HG03039 (cell line): ENCODE measurements around the gene SLC5A3.
A peak's percentile ranks its signal among the peaks of the same experiment; 100 is the strongest.

Source experiments
- ATAC-seq: cut with Tn5 transposase; IDR thresholded peaks from one replicate; pipeline ENCODE4 v1.9.1; 2021; ENCODE audit warnings: mild to moderate bottlenecking, moderate library complexity; ENCODE audit not compliant: unreplicated experiment

The SLC5A3 gene

DNA sequence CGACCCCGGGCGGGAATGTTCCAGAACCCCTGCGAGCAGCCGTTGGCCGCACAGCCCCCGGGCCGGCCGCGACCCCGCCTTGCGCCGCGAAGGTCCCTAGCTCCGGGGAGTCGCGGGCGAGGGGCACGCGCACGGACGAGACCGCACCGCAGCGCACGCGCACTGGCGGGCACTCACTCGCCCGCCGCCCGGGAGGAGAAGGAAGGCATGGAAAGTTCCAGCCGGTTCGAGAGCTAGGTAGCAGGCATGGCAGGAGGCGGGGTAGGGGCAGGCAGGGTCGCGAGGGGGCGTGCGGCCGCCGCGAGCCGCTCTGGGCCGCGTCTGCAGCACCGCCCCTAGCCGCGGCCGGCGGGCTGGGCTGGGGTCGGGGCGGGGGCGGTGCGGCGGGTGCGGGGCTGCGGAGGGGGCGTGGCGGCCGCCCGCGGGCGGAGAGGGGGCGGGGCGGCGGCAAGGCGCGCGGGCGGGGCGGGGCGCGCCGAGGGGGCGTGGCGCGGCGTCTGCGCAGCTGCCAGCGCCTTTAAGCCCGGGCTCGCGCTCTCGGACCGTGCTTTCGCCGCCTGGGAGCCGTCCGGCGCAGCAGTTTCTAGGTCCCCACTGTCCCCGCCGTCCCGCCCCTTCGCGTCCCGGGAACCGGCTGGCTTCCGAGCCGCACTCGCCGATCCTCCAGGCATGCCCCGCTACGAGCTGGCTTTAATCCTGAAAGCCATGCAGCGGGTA lies at the start of gene SLC5A3, which contains the start of gene MRPS6:
TSS of gene SLC5A3 (plus strand) at position 547 of the 717 bp plus-strand sequence. CDS start 21,621 bp downstream, outside the sequence.
TSS of gene MRPS6 (plus strand) at position 547 of the 717 bp plus-strand sequence. CDS start at position 670, 123 bp downstream.
- ATAC-seq = peak; percentile 70

DNA sequence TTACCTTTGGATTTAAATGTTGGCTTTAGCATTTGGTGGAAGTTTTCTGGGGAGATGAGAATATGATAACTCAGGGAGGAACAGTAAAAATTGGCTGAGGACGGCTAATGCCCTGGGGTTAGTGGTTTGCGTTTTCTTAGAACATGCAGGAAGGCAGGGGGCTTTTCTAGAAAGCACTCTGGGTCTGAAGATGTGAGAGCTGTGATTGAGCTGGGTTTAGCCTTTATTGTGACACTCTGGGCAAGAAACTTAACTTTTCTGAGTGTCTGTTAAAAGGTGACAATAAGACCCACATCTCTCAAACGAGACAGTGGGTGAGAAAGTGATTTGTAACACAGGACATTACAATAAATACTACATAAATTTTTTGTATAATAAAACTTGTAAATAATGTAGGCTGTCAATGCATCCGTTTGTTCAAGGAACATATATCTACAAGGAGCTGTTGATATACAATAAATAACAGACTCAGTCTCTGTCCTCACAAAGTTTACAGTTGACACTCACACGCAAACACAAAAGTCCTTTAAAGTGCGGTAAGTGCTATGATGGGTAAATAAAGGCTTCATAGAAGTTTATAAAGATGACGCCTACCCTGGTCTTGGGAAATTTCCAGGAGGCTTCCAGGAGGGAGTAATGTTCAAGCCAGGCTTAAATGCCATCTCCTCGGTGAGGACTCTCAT lies 49.5 kb upstream of the SLC5A3 start:
- ATAC-seq = no peak

DNA sequence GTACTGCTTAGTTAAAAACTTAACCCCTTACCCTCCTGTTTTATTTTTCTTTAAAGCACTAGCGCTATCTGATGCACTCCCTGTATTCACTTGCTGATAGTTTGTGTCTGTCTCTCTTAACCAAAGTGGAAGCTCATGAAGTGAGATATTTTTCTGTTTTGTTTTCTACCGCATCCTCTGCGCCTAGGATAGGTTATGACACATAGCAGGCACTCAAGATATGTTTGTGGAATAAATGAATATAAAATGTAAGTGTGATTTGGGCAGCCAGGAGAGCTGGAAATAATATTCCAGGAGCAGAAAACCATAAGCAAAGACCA lies 49.0 kb upstream of the SLC5A3 start:
- ATAC-seq = no peak

DNA sequence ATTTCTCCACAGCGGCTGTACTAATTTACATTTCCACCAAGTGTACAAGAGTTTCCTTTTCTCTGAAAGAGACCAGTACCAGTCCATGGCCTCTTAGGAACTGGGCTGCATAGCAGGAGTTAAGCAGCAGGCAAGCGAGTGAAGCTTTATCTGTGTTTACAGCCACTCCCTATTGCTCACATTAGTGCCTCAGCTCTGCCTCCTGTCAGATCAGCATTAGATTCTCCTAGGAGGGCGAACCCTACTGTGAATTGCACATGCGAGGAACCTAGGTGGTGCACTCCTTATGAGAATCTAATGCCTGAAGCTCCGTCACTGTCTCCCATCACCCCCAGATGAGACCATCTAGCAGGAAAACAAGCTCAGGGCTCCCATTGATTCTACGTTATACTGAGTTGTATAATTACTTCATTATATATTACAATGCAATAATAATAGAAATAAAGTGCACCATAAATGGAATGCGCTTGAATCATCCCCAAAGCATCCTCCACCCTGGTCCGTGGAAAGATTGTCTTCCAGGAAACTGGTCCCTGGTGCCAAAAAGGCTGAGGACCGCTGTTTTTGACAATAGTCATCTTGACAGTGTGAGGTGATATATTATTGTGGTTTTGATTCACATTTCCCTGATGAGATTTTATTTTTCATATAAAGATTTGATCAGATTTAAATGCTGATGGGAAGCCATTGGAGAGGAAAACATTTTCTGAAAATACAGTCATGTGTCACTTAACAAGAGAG lies 45.5 kb upstream of the SLC5A3 start:
- no peak for ATAC-seq

DNA sequence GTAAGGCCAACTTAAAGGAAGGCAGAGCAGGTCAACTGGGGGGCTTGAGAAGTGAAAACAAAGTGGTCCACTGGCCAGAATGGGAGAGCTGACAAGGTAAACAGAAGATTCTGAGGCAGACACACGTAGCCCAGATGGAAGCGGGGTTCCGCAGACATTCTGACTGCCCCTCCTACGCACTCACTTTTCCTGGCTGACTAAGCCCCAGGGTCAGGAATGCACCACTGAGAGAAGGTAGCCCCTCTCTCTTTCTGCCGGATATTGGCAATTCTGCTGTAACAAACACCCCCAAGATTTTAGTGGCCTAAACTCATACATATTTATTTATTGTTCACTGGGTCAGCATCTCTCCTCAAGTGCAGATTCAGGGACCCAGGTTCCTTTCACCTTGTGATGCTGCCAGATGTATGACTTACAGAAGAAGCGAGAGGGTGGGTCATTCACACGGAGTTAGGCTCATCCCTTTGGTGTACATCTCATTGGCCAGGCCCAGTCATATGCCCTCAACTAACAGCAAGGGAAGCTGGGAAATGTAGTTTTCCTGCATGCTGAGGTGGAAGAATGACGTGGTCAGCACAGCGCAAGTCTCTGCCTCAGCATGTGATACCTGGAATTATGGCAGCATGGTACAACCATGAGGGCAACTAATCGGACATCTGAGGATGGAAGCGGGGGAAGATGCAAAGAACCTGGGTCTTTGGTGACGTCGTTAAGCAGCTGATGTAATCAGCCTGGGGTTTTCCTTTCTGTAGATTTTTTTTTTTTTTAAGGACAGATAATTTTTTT lies 43.4 kb upstream of the SLC5A3 start:
- peak; percentile 81 for ATAC-seq

DNA sequence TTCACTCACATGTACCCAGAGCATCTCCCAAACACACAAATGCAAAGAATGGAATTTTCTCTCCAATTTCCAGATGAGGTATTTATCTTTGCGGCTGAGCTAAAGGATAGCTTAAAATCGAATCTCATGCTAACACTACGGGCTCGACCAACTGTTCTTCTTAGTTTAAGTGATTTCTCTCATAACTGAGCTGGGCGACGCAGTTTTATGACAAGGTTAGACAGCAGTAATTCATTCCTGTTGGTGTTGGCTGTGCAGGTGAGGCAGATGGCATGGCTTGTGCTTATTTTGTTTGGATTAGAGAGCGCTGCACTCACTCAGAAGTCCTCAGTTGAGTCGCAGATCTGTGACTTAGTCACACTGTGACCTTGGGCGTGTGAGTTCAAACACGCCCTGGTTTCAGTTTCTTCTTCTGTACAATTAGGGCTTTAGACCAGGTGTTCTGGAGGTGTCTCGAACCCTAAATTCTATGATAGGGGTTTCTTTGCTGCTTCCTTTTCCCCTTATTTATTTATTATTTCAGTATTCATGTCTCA lies 41.5 kb upstream of the SLC5A3 start:
- ATAC-seq = no peak

DNA sequence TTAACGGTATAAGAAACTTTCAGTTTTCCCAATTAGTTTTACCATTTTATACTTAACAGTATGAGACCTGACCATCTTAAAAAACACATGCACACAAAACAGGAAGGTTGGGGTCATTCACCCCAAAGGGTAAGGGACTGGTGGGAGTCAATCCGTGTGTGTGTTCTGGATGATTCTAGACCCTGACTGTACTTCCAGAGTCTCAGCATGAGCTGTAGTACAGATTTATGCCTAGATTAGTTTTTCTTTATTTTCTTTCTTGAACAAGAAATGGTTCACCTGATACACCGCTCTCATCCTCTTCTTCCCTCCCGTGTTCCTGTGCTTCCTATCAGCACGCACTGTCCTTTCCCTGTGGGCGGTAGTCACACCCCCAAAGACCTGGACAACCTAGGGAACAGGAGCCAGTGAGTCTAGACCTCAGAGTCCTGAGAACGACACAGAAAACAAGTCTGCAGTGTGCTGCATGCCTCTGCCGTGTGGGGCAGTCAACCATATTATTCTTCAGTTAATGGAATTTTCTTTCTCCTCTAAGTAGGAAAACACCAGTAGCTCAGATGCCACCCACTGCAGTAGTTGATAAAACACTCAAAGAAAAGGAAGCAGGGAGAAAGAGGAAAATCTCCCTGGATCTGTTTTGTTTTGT lies 38.9 kb upstream of the SLC5A3 start:
- ATAC-seq = no peak

DNA sequence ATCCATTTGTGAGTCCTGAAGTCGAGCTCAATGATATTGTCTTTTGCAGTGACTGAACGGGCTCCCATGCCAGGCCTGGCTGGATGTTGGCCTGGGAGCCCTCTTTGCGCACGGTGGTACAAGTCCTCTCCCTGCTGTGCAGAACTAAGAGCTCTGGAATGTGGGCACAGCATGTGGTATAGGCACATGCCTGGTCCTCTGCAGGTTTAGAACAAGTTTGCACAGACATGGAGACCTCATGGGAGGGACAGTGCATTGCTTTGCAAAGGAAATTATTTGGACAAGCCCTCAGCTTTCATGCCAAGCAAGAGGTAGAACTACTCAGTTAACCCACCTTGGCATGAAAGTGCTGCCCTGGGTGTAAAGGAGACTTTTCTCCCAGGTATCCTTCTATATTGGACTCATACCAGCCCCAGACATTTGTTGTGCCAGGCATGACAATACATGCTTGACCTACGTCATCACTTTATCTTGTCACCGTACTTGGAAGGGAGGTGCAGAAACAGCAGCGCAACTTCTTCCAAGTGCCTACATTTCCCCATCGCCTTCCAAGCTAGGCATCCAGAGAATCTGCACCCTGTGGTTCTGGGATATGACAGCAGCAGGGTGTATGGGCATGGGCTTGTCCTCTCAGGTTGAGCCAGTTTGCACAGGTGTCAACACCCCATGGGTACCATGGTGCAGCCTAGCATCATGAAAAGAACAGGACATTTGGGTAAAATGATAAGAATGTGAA lies 37.6 kb upstream of the SLC5A3 start:
- no peak for ATAC-seq

DNA sequence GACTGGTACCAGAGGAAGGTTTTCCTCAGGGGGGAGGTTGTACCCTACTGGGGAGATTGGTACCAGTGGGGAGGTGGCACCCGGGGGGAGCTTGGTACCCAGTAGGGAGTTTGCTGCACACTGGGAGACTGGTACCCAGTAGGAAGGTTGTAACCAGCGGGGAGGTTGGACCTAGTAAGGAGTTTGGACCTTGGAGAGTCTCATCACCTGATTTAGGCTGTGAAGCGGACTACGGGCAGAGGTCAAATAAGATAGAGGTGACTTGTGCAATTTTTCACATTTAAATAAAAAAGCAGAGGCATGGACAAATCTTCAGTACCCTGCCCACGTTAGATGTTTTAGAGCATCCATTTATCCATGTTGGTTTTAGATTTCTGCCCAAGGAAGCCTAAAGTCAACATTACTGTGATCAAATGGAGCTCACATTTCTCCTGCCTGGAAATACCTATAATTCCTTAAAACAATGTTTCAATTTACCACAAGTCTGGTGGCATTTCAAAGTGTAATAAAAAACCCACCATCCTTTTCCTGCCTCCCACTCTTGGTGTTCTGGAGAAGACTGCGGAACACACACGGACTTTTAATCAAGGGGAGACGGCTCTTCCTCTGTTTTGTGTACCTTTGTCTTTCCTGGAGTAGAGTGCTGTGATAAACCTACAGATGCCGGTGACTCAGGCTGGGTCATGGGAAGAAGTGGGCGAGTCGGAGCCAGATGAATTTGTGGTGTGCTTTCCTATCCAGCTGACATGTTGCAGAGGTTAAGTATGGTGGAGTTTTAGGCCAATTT lies 36.2 kb upstream of the SLC5A3 start:
- ATAC-seq = no peak

DNA sequence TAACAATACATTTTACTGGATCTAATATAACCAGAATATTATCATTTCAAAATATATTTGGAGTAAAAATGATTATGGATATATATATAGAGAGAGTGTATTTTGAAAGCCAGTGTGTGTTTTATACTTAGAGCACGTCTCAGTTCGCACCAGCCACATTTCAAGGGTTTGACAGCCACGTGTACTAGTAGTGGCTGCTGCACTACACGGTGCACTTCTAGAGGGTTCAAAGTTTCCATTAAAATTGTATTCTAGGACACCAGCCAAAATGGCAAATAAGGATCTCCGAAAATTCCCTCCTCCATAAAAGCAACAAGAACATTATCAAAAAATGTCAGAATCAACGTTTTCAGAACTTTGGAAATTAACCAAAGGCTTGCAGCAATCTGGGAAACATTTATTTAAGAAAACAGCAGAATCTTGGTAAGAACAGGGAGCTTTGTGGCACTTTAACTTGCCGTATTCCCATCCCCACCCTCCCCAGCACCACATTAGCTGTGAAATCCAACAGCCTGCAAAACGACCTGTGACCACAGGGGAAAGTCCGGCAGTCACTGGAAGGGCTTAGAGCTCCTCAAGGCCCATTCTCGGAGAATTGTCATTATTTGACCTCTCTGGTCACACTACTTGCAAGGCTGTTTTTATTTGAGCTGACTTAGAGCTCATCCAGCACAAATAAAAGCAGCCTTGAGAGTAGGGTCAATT lies 33.5 kb upstream of the SLC5A3 start:
- ATAC-seq = no peak

DNA sequence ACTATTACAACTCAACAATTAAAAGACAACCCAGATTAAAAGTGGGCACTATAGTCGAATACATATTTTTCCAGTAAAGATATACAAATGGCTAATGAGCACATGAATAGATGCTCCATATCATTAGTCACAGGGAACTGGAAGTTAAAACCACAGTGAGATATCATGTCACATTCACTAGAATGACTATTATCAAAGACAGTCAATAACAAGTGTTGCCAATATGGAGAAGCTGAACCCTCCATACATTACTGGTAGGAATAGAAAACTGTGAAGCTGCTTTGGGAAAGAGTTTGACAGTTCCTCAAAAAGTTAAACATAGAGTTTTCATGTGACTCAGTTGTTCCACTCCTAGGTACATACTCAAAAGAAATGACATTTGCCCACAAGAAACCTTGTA lies 30.6 kb upstream of the SLC5A3 start:
- no peak for ATAC-seq

DNA sequence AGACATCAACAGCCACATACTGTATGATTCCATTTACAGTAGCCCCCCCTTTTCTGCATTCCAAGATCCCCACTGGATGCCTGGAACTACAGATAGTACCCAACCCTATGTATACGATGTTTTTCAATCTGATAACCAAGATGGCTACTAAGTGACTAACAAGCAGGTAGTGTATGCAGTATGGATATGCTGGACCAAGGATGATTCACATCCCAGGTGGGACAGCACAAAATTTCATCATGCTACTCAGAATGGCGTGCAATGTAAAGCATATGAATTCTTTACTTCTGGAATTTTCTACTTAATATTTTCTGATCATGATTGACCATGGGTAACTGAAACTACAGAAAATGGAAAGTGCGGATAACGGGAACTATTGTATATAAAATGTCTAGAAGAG lies 30.0 kb upstream of the SLC5A3 start:
- no peak for ATAC-seq

DNA sequence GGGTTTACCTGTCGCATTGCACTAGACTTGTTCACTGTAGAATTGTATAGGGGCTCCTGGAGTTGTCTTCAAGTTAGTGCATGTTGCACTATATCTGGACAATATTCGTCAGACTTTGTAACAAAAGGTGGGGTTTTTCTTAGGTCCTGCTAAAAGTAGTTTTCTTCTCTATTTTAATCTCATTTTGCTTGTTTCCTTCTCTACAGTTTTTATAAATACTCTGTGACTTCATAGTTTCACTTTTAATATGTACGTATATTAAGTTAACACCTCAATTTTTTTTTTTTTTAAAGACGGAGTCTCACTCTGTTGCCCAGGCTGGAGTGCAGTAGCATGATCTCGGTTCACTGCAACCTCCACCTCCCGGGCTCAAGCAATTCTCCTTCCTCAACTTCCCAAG lies 26.5 kb upstream of the SLC5A3 start:
- no peak for ATAC-seq

DNA sequence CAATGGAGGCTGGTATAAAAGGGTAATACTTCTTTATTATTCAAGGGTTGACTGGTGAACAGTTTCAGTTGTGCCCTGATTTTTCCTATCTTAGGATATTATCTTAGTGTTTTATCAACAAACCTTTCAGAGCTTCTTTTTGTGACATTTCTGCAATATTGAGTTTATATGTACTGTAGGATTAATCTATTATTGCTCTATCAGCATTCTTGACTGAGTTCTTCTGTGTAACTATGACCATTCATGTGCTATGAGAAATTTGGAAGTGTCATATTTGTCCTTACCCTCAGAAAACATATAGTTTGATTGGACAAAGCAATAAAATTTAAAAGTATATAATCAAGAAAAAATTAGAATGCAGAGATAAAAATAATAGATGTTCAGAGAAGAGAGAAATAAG lies 25.5 kb upstream of the SLC5A3 start:
- no peak for ATAC-seq

DNA sequence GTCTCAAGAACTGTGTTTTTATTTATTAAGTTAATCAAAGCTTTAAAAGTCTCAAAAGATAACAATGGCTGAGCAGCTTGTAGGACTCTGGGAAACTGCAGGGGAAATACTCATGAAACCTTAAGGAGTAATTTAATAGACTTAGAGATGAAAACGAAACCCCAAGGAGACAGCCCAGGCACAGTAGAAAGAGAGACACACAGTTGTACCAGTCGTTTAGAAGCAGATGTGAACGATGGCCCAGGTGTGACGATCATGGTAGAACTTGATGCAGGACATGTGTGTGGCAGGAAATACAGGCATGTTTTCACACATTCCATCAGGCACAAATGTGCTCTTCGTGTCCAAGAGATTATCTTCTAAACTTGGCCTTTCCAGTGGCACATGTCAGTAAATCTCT lies 21.2 kb upstream of the SLC5A3 start:
- no peak for ATAC-seq

DNA sequence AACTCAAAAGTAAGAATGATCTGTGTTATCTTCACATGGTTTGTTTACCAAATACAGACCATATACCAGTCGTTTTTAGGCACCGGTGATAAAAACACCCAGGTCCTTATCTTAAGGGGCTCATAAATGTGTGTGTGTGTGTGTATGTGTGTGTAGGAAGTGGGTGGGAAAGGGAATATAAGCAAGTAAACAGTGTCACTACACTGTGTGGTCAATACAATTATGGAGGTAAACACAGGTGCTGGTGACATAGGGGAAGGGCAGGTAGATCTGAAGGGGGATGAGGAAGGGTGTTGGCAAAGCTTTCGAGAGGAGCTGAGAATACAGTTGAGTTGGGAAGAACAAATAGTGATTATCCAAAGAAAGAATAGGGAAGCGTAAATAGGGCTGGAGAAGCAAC lies 19.1 kb upstream of the SLC5A3 start:
- no peak for ATAC-seq

DNA sequence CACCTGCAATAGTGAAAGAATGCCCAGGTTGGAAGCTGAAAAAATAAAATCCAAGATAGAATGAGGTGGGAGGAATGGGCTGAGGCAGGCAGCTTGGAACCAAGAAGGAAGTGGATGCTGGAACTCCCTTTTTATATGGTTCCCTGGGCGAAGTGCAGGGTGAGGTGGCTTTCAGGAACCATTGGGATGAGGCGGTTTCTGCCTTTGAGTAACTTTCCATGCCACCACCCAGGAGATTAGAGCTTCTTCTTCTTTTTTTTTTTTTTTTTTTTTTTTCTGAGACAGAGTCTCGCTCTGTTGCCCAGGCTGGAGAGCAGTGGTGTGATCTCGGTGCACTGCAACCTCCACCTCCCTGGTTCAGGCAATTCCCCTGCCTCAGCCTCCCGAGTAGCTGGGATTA lies 17.8 kb upstream of the SLC5A3 start:
- no peak for ATAC-seq

DNA sequence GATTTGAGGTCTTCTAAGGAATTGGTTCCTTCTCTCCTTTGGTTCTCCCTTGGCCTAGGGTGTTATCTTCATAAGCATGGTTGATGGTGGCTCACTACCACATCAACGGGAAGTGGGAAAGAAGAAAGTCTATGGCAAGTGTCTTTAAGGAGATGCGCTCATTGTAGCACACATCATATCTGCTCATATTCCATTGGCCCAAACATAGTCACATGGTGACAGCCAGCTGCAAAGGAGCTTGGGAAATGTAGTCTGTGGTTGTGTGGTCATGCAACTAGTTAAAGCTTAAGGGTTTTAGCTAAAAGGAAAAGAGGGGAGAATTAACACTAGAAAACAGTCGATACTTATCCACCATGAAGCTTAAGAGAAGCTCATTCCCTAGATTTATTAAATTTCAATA lies 11.4 kb upstream of the SLC5A3 start:
- no peak for ATAC-seq
